C4-2B (cell line): ENCODE results near the gene MOB3B.
"Not testable (repeated sequence)": the region's sequence is repeated elsewhere in the genome, so short reads cannot be mapped to it uniquely, and the experiment has no call there.

Experiments used
- H3K27ac ChIP-seq: fragments of 450-650 bp; 2 replicates; pipeline ENCODE4 v1.5.1; 2017
- CTCF ChIP-seq: fragments of 450-650 bp; conservative IDR thresholded peaks from 2 replicates; pipeline ENCODE4 v1.5.1; 2017; ENCODE audit warnings: mild to moderate bottlenecking
- ZFX ChIP-seq: fragments of 450-650 bp; IDR thresholded peaks from 2 replicates; pipeline ENCODE4 v1.6.1; 2017

The MOB3B gene

DNA sequence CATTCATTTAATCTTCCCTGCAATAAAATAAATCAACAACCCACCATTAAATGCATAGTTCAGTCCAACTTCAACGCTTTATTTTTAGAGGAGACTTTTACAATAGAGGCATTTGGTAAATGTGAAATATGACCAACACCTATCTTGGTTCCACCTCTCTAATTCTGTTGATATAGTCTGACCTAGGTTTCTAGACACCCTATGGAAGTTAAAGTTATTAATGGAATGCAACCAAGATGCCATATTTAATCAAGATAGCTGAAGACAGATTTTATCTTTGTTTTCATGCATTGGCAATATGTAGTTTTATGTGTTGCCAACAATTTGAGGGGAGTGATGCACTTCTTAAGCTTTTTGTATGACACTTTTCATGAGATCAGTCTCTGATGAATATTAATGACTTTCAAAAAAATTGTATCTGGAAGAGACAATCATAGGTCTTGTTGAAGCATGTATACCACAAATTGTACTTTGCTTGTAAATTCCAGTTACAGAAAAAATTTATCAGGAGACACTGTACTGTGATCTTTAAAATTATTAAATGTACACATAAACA is 107.3 kb downstream of the MOB3B start:
- H3K27ac ChIP-seq: no peak overlapping the region

GRCh38 chr9:27421577-27421976 is 108.0 kb downstream of the MOB3B start:
- no peak for TF ChIP-seq ZFX
- TF ChIP-seq CTCF: no peak
- no peak overlapping the region for H3K27ac ChIP-seq

More for the DNA sequence above, 107.3 kb downstream of the MOB3B start:
- no peak for TF ChIP-seq ZFX

GRCh38 chr9:27419558-27419957 is 110.1 kb downstream of the MOB3B start:
- H3K27ac ChIP-seq: not testable (repeated sequence)

GRCh38 chr9:27414220-27414761 is 115.3 kb downstream of the MOB3B start:
- no peak overlapping the region for H3K27ac ChIP-seq

DNA sequence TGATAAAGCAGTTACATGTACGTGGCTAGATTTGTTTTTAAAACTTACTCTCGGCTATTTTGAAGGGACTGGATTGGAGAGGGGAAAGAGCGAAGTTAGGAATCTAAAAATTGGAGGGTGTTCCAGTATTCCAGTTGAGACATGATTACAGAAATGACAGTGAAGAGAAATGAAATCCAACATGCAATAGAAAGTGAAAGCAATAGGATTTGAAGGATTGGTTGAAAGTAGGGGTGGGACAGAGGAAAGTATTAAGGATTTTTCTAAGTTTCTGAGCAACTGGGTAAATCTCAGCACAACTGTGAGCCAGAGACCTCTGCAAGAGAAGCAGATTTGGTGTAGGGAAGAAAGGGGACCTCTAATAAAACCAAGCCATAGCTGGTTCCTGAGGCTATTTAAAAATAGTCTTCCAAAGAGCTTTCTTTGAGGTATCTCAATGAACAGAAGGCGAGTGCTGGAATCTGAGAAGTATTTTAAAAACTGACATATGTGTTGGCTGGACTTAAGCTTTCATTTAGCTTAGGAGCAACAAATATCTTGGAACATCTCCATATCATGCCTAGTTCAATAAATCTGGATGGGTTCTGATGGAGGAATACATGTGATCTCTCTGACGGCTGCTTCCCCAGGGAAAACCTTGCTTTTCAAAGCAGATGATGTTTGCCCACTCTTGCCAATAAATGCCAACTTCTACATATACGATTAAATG is 115.9 kb downstream of the MOB3B start:
- no peak overlapping the region for H3K27ac ChIP-seq
- TF ChIP-seq CTCF (no peak), ZFX (no peak)

More at GRCh38 chr9:27414220-27414761, 115.3 kb downstream of the MOB3B start:
- TF ChIP-seq ZFX: no peak
- no peak for TF ChIP-seq CTCF

- TF ChIP-seq CTCF: no peak
- TF ChIP-seq ZFX: no peak
Measured at GRCh38 chr9:27412963-27413362, 116.7 kb downstream of the MOB3B start.

DNA sequence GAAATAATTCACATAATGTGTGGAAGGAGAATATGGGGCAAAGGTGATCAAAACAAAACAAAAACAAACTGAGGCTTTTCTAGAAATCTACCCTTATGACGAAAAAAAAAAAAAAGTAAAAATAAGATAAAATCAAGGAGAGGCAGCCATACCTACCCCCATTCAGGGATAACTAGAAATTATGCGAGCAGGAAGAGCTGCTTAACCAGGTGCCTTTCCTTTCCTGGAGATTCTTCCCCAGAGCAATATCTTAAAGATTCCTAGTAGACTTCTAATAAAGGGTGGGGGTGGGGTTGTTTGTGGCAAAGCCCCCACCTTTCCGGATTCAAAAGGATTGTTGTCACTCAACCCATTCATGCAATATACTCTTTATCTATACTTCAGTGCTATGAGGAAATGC is 117.5 kb downstream of the MOB3B start:
- no peak overlapping the region for H3K27ac ChIP-seq
- TF ChIP-seq CTCF: no peak
- no peak for TF ChIP-seq ZFX

More at GRCh38 chr9:27412963-27413362, 116.7 kb downstream of the MOB3B start:
- H3K27ac ChIP-seq: no peak overlapping the region

GRCh38 chr9:27408482-27408881 is 121.1 kb downstream of the MOB3B start:
- TF ChIP-seq ZFX (no peak), CTCF (no peak)
- no peak overlapping the region for H3K27ac ChIP-seq
